T47D (cell line): Measurements from ENCODE around the gene CRADD.
"Not testable (repeated sequence)": the region's sequence is repeated elsewhere in the genome, so short reads cannot be mapped to it uniquely, and the experiment has no call there.

Source experiments
- DNase-seq, 2 experiments: peaks; one replicate each; pipeline versions ENCODE4 v3.0.0 to v3.0.0-alpha.2; 2011 to 2012; ENCODE audit warnings: low read depth in 1 of 2, low spot score in 1 of 2
- JUND ChIP-seq: IDR thresholded peaks from 2 replicates; pipeline ENCODE4 v1.6.1; 2012; ENCODE audit warnings: low read depth
- in situ Hi-C: cut with HindIII; loops from 2 replicates; pipeline ENCODE4 v1.10.0; 2016; ENCODE audit warnings: low sequenced_read_pairs, low pct_unique_long_range_greater_than_20kb

CRADD gene

GRCh38 chr12:93884794-93885460 is 207.8 kb downstream of the CRADD start:
- TF ChIP-seq JUND = no peak
- DNase-seq = no peak
- in situ Hi-C loops = no loop called here

GRCh38 chr12:93885973-93886532 is 208.9 kb downstream of the CRADD start:
- DNase-seq, in situ Hi-C loops: not testable (repeated sequence)

GRCh38 chr12:93886533-93887511 is 209.6 kb downstream of the CRADD start:
- no peak for DNase-seq
- in situ Hi-C loops = no loop called here

GRCh38 chr12:93888964-93889363 is 211.8 kb downstream of the CRADD start:
- in situ Hi-C loops = no loop called here
- TF ChIP-seq JUND = no peak
- no peak for DNase-seq

More at GRCh38 chr12:93886533-93887511, 209.6 kb downstream of the CRADD start:
- no peak for TF ChIP-seq JUND

- in situ Hi-C loops = no loop called here
- TF ChIP-seq JUND = no peak
- no peak for DNase-seq
These were observed 212.5 kb downstream of the CRADD start for GRCh38 chr12:93889516-93890212.

GRCh38 chr12:93892423-93893268 is 215.5 kb downstream of the CRADD start:
- DNase-seq = no peak
- TF ChIP-seq JUND = no peak
- in situ Hi-C loops = no loop called here

GRCh38 chr12:93894391-93895088 is 217.4 kb downstream of the CRADD start:
- TF ChIP-seq JUND = no peak
- DNase-seq = no peak
- in situ Hi-C loops = no loop called here

- no peak for DNase-seq
- TF ChIP-seq JUND = no peak
- in situ Hi-C loops = no loop called here
These were observed 217.9 kb downstream of the CRADD start for GRCh38 chr12:93895089-93895445.

- in situ Hi-C loops = no loop called here
- DNase-seq = no peak
- TF ChIP-seq JUND = no peak
These were observed 219.3 kb downstream of the CRADD start for GRCh38 chr12:93896427-93896826.

GRCh38 chr12:93896952-93897351 is 219.8 kb downstream of the CRADD start:
- TF ChIP-seq JUND = no peak
- in situ Hi-C loops = no loop called here
- DNase-seq = no peak

- TF ChIP-seq JUND = no peak
- in situ Hi-C loops = no loop called here
- no peak for DNase-seq
These were observed 224.6 kb downstream of the CRADD start for GRCh38 chr12:93901739-93902138.
